GM19043 (cell line): ENCODE results near the gene ELMO2.
"Not testable (repeated sequence)": the region's sequence is repeated elsewhere in the genome, so short reads cannot be mapped to it uniquely, and the experiment has no call there.

Experiments used
- ATAC-seq: cut with Tn5 transposase; IDR thresholded peaks from one replicate; pipeline ENCODE4 v1.9.1; 2021; ENCODE audit warnings: low read depth; ENCODE audit not compliant: unreplicated experiment

Gene ELMO2

DNA sequence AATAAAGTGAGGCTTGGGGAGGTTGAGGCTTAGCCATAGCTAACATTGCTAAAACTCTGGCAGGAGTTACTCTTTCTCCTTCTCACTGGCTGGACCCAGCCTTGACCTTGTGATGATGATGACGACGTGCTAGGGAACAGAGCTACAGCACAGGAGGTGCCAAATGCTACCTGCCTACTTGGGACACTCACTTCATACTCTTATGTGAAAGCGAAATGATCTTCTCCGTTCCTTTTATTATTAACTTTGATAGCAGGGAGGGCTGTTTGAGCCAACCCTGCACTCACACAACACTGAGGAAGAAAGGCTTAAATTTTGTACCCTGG is 1.2 kb upstream of the ELMO2 start:
- ATAC-seq: no peak

DNA sequence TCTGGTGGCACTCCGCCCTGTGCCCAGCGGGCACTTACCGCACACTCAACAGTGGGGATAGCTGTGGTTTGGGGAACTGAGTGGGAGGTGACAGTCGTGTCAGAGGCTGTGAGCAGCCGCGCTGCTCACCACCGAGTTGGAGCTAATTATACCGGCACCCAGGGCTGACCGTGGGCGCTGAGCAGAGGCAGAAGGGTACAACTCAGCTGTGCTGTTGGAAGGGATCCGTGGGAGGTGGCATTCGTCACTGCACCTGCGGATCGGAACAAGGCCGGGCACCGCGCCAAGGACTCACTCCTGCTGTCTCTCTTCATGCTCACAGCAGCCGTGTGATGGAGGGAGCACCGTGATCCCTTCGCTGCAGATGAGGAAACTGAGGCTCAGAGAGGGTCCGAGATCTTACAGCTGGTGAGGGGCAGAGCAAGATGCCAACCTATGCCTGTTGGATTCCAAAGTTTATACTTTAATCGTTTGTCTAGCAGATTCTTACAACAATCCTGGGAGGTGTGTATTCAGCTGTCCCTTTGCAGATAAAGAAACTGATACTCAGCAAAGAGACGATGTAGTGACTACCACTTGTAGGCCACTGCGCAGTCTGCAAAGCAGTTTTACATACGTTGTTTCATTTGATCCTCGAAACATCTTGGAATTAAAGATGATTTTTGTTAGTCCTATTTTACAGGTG is 713 bp upstream of the ELMO2 start:
- ATAC-seq: peak; percentile 19

DNA sequence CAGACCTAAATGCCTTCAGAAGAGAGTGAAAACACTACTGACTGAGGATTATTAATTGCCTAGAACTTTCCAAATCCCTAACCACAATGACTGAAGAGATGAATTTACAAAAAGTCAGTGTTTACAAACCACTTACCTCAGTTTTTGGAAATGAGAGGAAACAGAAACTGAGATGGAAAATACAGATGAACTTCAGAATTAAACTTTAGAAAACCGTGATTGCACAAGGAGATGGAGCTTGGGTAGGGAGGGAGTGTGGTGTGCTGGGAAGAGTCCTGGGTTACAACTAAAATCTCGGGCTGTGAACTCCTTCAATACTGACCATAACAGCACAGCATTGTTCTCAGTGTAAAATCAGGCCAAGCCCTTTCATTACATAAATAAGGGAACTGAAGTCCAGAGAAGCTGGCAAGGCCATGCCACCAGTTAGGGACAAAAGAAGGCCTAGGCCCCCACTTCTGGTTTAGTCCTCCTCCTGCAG is 4.0 kb downstream of the ELMO2 start:
- no peak for ATAC-seq

DNA sequence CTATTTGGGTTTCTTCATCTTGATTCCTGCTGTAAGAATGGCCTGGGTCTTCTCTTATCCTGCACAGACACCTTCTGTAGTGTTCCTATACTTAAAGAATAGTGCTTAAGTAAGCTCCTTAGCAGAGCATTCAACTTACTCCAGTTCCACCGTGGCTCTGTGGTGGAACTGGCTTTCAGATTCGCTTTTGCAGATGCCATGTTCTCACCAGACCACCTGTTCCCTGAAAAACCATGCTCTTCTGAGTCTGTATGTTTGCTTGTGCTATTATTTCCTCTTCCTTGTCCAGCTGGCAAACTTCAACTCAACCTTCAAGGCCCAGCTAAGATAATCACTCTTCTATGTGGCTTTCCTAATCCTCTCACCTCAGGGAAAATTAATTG is 4.9 kb downstream of the ELMO2 start:
- no peak for ATAC-seq

- no peak for ATAC-seq
Observed at GRCh38 chr20:46400828-46401477, 5.5 kb downstream of the ELMO2 start.

GRCh38 chr20:46400253-46400652 is 6.2 kb downstream of the ELMO2 start:
- no peak for ATAC-seq

GRCh38 chr20:46399401-46399800 is 7.0 kb downstream of the ELMO2 start:
- ATAC-seq: no peak

DNA sequence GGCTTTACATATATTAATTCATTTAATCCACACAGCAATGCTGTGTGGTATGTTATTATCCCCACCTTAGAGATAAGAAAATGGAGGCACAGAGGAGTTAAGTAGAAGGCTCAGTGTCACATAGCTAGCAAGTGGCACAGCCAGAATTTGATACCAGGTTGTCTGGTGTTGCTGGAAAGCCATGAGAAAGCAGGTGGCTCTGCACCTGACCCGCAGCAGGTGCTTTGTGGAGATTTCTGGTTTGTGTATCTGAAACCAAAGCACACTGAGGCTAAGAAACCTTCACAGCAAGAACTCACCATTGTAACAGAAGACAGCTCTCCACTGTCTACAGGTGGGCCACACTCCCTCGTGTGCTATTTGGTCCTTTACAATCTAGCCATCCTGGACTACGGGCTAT is 7.5 kb downstream of the ELMO2 start:
- ATAC-seq: no peak

- no peak for ATAC-seq
Observed at GRCh38 chr20:46396052-46396740, 10.2 kb downstream of the ELMO2 start.

GRCh38 chr20:46394872-46395760 is 11.3 kb downstream of the ELMO2 start:
- ATAC-seq: no peak

DNA sequence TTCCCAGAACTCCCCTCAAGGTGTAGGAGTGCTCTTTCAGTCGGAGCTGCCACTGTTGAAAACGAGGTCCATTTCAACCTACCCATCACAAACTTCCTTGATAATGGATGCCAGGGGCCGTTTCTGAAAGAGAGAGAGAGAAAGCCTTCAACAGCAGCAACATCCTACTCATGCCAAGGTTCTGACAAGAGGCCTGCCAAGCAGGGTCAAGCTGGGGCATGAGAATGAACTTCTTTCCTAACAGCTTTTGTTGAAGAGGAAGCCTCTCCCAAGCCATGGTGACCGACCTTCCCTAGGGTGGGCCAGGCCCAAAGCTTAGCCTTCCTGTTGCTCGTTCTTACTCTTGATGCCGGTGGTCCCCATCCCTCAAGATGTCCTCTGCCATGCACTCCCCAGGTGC is 12.4 kb downstream of the ELMO2 start:
- ATAC-seq: no peak

DNA sequence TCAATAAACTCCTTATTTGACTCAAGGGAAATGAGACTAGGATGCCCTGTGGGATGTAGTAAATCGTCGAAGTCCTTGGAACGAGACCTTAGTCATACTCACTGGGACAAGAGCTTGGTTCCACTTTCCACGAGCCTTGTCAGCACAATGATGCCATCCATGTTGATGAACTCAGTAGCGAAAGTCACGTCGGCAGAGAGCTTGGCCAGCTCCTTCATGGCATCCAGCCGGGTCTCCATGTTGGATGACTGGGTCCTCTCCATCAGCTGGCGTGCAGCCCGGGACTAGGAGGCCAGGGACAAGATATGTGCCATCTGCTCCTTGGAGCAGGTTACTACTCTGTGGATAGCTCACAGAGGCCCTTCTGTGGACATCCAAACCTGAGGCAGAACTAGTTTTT is 17.5 kb downstream of the ELMO2 start:
- no peak for ATAC-seq

DNA sequence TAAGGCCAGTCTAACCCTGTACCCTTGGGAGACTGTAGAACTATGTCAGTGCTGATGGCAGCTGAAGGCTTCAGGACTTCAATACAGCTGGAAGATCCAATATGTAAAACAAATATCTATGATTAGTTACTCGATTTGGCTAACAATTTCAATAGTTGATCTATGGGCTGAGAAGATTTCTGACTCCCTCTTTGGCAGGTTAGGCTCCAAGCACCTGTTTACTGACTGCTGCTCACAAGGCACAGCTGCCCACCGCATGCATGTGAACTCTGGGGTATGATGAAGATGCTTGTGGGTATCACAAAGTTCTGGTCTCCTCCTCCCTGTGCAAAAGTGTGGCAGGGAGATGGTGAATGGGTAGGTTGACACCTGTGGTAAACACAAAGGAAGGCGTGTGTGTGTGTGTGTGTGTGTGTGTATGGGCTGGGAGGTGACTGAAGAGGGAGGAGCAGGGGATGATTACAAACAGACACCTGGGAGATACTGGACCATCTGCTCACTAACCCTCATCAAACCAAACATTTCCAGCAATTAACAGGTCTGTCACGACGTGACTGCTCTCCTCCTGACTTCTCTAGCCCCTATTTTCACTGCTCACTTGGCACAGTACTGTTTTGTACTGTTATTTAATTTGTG is 18.1 kb downstream of the ELMO2 start:
- ATAC-seq: no peak

DNA sequence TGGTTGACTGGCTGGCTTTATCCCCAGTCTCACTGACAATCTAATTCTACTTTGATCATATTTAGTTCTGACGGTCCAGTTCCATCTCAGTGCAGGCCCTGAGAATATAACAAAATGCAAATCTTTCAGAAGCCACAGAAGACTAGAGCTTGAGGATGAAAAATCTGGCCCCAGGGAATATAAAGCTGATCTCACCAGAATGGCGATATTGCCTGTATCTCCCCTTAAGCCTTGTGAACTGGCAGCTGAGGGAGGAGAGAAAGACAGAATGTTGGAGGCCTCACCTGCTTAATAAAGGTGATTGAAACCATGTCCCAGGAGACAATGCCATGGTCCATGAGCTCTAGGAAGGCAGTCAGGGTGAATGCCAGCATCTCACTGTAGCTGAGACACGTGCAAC is 19.4 kb downstream of the ELMO2 start:
- ATAC-seq: not testable (repeated sequence)

GRCh38 chr20:46378412-46379009 is 27.9 kb downstream of the ELMO2 start:
- ATAC-seq: no peak

DNA sequence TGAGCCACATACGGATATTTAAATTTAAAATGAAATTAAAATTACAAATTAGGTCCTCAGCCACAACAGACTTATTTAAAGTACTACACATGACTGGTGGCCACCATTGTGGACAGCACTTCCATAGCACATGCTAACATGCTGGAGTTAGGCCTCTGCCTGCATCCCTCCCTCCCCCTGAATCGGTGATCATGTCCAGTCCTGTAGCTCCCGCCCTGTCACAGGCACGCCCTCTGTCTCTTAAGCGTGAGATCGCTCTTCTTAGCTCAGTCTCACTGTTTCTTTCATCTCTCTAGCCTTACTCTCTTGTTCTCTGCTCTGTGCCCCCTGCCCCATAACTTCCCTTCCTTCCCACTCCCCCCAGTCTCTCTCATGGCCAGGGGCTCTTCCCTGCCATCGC is 28.9 kb downstream of the ELMO2 start:
- ATAC-seq: no peak

DNA sequence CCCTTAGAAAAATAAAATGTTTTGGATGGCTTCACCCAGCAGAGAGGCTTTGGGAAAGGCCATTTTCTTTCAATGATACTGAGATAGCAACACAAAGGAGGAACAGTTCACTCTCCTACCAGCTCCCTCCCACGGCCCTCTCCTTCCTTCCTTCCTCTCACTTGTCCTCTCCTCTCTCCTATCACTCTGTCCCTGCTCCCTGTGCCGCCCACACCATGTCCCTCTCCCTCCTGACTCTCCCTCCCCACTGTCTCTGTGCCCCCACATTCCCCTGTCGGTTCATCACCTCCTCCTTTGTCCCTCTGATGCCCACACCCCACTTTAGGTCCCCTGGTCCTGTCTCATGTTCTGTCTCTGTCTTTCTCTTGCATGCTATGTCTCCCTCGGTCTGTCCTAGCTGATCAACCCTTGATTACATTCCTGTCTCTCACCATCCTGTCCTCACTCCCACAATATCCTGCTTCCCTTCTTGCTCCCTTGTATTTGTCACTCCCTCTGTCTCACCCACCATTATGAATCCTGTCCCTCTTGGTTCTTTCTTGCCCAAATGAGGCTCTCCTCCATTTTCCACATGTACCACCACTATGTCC is 30.1 kb downstream of the ELMO2 start:
- no peak for ATAC-seq

DNA sequence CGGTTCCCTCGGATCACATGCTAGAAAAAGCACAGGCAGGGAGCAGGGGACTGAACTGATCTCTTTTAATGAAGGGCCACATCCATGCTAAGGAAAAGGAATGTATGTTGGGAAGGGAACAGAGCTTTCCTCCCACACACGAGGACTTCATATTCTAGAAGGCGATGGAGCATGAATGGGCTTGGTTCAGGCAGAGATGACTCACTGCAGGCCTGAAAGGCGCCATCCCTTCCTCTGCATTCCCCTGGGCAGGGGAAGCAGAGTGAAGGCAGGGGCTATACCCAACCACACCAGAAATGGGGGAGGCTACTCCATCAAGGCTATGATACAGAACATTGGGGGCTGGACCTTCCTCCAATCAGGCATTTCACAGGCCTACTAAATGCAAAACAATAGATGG is 30.6 kb downstream of the ELMO2 start:
- no peak for ATAC-seq

GRCh38 chr20:46374383-46374782 is 32.0 kb downstream of the ELMO2 start:
- no peak for ATAC-seq

GRCh38 chr20:46371656-46372055 is 34.8 kb downstream of the ELMO2 start:
- ATAC-seq: no peak
